WTC11 (cell line): ENCODE measurements around the gene BPI. TPM values are rescaled to one million over a fixed set of nuclear protein-coding genes. Genes with fewer than 3 reads are reported as not detected.
A peak's percentile ranks its signal among the peaks of the same experiment; 100 is the strongest.

ENCODE experiments used
- ATAC-seq: fragments of 200-7000 bp; cut with Tn5 transposase; 2 replicates; pipeline ENCODE4 v1.10.0; 2021; ENCODE audit warnings: mild to moderate bottlenecking, moderate library complexity
- CTCF ChIA-PET: fragments of 300-600 bp; sonication (Branson Sonifier 250); formaldehyde crosslinking; loops from one replicate; lab custom pipeline; 2021; ENCODE audit warnings: antibody characterized with exemption; lab: Charles Lee
- POLR2A ChIA-PET: fragments of 350-600 bp; sonication (Branson Sonifier 250); formaldehyde crosslinking; loops from one replicate; lab custom pipeline; 2021; ENCODE audit warnings: antibody characterized with exemption; lab: Charles Lee
- DNase-seq: peaks from one replicate; pipeline ENCODE4 v3.0.0; 2021; ENCODE audit warnings: low spot score
- H3K27ac Mint-ChIP-seq: 2 replicates; pipeline ENCODE4 v1.8.0; 2021; ENCODE audit warnings: mixed read lengths
- H3K27me3 Mint-ChIP-seq: 2 replicates; pipeline ENCODE4 v1.8.0; 2021; ENCODE audit warnings: low read depth, mild to moderate bottlenecking, moderate library complexity, mixed read lengths
- H3K36me3 Mint-ChIP-seq: 2 replicates; pipeline ENCODE4 v1.8.0; 2021; ENCODE audit warnings: mixed read lengths
- H3K4me1 Mint-ChIP-seq: 2 replicates; pipeline ENCODE4 v1.8.0; 2022; ENCODE audit warnings: mixed read lengths
- H3K4me3 Mint-ChIP-seq: 2 replicates; pipeline ENCODE4 v1.8.0; 2021; ENCODE audit warnings: mild to moderate bottlenecking, moderate library complexity, mixed read lengths
- H3K9me3 Mint-ChIP-seq: 2 replicates; pipeline ENCODE4 v1.8.0; 2021; ENCODE audit warnings: mixed read lengths
- ATF2 ChIP-seq: sonication (generic); formaldehyde crosslinking; IDR thresholded peaks from 2 replicates; pipeline ENCODE4 v1.8.1; 2022; ENCODE audit warnings: low read depth, missing genetic modification reagents, borderline replicate concordance
- ATF3 ChIP-seq: sonication (generic); formaldehyde crosslinking; conservative IDR thresholded peaks from 2 replicates; pipeline ENCODE4 v1.8.1; 2022; ENCODE audit warnings: mild to moderate bottlenecking, missing genetic modification reagents
- ATF6 ChIP-seq: sonication (generic); formaldehyde crosslinking; IDR thresholded peaks from 2 replicates; pipeline ENCODE4 v1.8.1; 2023; ENCODE audit warnings: mild to moderate bottlenecking, missing genetic modification reagents
- CBFB ChIP-seq: sonication (generic); formaldehyde crosslinking; IDR thresholded peaks from 2 replicates; pipeline ENCODE4 v1.8.1; 2022; ENCODE audit warnings: mild to moderate bottlenecking, low read depth, missing genetic modification reagents
- CTCF ChIP-seq: fragments of 200-600 bp; IDR thresholded peaks from 2 replicates; pipeline ENCODE4 v1.8.0; 2022; ENCODE audit warnings: antibody characterized with exemption
- EMX1 ChIP-seq: fragments of 250-450 bp; sonication (Bioruptor Pico); IDR thresholded peaks from 2 replicates; pipeline ENCODE4 v1.8.0; 2021; ENCODE audit warnings: mild to moderate bottlenecking
- FOXP1 ChIP-seq: sonication (generic); formaldehyde crosslinking; IDR thresholded peaks from 2 replicates; pipeline ENCODE4 v1.8.0; 2022; ENCODE audit warnings: missing genetic modification reagents, mild to moderate bottlenecking, moderate library complexity, borderline replicate concordance
- FOXP4 ChIP-seq: sonication (generic); formaldehyde crosslinking; IDR thresholded peaks from 2 replicates; pipeline ENCODE4 v1.8.0; 2022; ENCODE audit warnings: mild to moderate bottlenecking, missing genetic modification reagents
- MXD4 ChIP-seq: fragments of 250-450 bp; sonication (Bioruptor Pico); IDR thresholded peaks from 2 replicates; pipeline ENCODE4 v1.8.0; 2021; ENCODE audit warnings: mild to moderate bottlenecking, moderate library complexity, borderline replicate concordance
- NFATC4 ChIP-seq: fragments of 250-450 bp; sonication (Bioruptor Pico); IDR thresholded peaks from 2 replicates; pipeline ENCODE4 v1.9.0; 2021; ENCODE audit warnings: mild to moderate bottlenecking
- SMAD4 ChIP-seq: sonication (generic); formaldehyde crosslinking; IDR thresholded peaks from 2 replicates; pipeline ENCODE4 v1.8.0; 2022; ENCODE audit warnings: mild to moderate bottlenecking, missing genetic modification reagents
- SOX15 ChIP-seq: fragments of 250-450 bp; sonication (Bioruptor Pico); IDR thresholded peaks from 2 replicates; pipeline ENCODE4 v1.9.0; 2021; ENCODE audit warnings: mild to moderate bottlenecking
- ZBTB21 ChIP-seq: sonication (generic); formaldehyde crosslinking; IDR thresholded peaks from 2 replicates; pipeline ENCODE4 v1.8.1; 2023; ENCODE audit warnings: mild to moderate bottlenecking, missing genetic modification reagents, borderline replicate concordance
- ZNF281 ChIP-seq: sonication (generic); formaldehyde crosslinking; IDR thresholded peaks from 2 replicates; pipeline ENCODE4 v1.8.0; 2023; ENCODE audit warnings: mild to moderate bottlenecking, missing genetic modification reagents
- total RNA-seq: library from RNA; stranded (reverse); gene quantifications from 3 replicates; pipeline ENCODE4 v1.2.3, GENCODE V29; 2021

Gene BPI
- total RNA-seq, 1 experiment from 2014 or later, result not detected

- ChIA-PET POLR2A (interaction anchor here (0.6 to 0.7 kb wide), 3 partner anchors 10 to 18 kb away, joined by 3 to 5 read pairs (median 3); no protein-coding TSS in a partner anchor), CTCF (interaction anchor here (0.9 to 2.0 kb wide), 6 partner anchors 18 to 229 kb away, joined by 3 to 9 read pairs (median 4); no protein-coding TSS in a partner anchor)
- Mint-ChIP-seq H3K36me3 (peaks cover 6% of the 10 kb centered on the region), H3K4me3 (no peak overlapping the region), H3K27ac (no peak overlapping the region), H3K9me3 (peaks cover 25% of the 10 kb centered on the region), H3K4me1 (peaks cover 17% of the 10 kb centered on the region), H3K27me3 (no peaks in the 10 kb centered on the region; the same call in 1 of the 2 replicates)
- ATAC-seq (peak; percentile 14; the same call in 1 of the 2 replicates), DNase-seq (no peak)
- TF ChIP-seq ZBTB21 (CRISPR knock-in tag) (no peak), FOXP1 (CRISPR knock-in tag) (no peak), ATF6 (CRISPR knock-in tag) (no peak), CTCF (no peak), ATF2 (CRISPR knock-in tag) (no peak), SOX15 (CRISPR knock-in tag) (no peak), MXD4 (CRISPR knock-in tag) (no peak), SMAD4 (CRISPR knock-in tag) (no peak)
Observed at GRCh38 chr20:38286586-38287531, 17.1 kb upstream of the BPI start.

- no peaks in the 10 kb centered on the region for H3K9me3 Mint-ChIP-seq
- H3K4me1 Mint-ChIP-seq, result peaks cover 24% of the 10 kb centered on the region
- H3K36me3 Mint-ChIP-seq, result no peaks in the 10 kb centered on the region
- no peak overlapping the region for H3K4me3 Mint-ChIP-seq
- DNase-seq, result peak; percentile 74
- no peaks in the 10 kb centered on the region for H3K27me3 Mint-ChIP-seq
- ATAC-seq, result peak; percentile 97
- POLR2A ChIA-PET, result no interaction called here
- CTCF ChIA-PET, result interaction anchor here (0.6 to 1.8 kb wide), 8 partner anchors 9 to 218 kb away, joined by 3 to 8 read pairs (median 4); no protein-coding TSS in a partner anchor
- 0 out of 2 replicates have a peak overlapping the region, but pooled peaks have one; percentile 75 for H3K27ac Mint-ChIP-seq
- TF ChIP-seq CTCF, result peak; percentile 38; the same call in 1 of the 2 replicates
- no peak for TF ChIP-seq FOXP4 (CRISPR knock-in tag)
- TF ChIP-seq ZNF281 (CRISPR knock-in tag), result no peak
- TF ChIP-seq CBFB (CRISPR knock-in tag), result no peak
- no peak for TF ChIP-seq NFATC4
- no peak for TF ChIP-seq ATF3
- TF ChIP-seq EMX1 (CRISPR knock-in tag), result 0 out of 2 replicates have a peak, but pooled peaks have one; percentile 60
Observed at GRCh38 chr20:38290829-38291814, 12.8 kb upstream of the BPI start.
